Vagina (tissue), 2 donors: ENCODE results near the gene ZW10.

Experiments used
- CTCF ChIP-seq, 3 experiments: fragments of 450-650 bp in 2 of 3; fragments of 200-600 bp in 1 of 3; sonication (generic) in 1 of 3; IDR thresholded peaks; one replicate each; pipeline ENCODE4 v1.5.1; 2017 to 2019; ENCODE audit warnings: antibody characterized with exemption in 3 of 3, mild to moderate bottlenecking in 2 of 3, moderate library complexity in 2 of 3
- POLR2A ChIP-seq, 2 donors: fragments of 450-650 bp; IDR thresholded peaks; one replicate each; pipeline ENCODE4 v1.6.1; 2017; ENCODE audit warnings: antibody characterized with exemption in 2 of 2, mild to moderate bottlenecking in 2 of 2, moderate library complexity in 2 of 2

- TF ChIP-seq CTCF (IDR thresholded peaks at IDR 0.05) (no peak), POLR2A (IDR thresholded peaks at IDR 0.05) (no peak)
These were observed 20.6 kb downstream of the ZW10 start for GRCh38 chr11:113752932-113753331.
